UCSD-AML1 (cell line): ENCODE data around the gene WDR59.
"Not testable (repeated sequence)": the region's sequence is repeated elsewhere in the genome, so short reads cannot be mapped to it uniquely, and the experiment has no call there.

Experiments
- DNase-seq: peaks from one replicate; lab custom pipeline; 2025; ENCODE audit not compliant: unreplicated experiment; lab: John Stamatoyannopoulos, UW

The WDR59 gene, protein sequence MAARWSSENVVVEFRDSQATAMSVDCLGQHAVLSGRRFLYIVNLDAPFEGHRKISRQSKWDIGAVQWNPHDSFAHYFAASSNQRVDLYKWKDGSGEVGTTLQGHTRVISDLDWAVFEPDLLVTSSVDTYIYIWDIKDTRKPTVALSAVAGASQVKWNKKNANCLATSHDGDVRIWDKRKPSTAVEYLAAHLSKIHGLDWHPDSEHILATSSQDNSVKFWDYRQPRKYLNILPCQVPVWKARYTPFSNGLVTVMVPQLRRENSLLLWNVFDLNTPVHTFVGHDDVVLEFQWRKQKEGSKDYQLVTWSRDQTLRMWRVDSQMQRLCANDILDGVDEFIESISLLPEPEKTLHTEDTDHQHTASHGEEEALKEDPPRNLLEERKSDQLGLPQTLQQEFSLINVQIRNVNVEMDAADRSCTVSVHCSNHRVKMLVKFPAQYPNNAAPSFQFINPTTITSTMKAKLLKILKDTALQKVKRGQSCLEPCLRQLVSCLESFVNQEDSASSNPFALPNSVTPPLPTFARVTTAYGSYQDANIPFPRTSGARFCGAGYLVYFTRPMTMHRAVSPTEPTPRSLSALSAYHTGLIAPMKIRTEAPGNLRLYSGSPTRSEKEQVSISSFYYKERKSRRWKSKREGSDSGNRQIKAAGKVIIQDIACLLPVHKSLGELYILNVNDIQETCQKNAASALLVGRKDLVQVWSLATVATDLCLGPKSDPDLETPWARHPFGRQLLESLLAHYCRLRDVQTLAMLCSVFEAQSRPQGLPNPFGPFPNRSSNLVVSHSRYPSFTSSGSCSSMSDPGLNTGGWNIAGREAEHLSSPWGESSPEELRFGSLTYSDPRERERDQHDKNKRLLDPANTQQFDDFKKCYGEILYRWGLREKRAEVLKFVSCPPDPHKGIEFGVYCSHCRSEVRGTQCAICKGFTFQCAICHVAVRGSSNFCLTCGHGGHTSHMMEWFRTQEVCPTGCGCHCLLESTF

GRCh38 chr16:74984529-74985296 is at the start of gene WDR59:
WDR59 (minus strand) TSS chr16:74985123; CDS start chr16:74985017, 106 bp downstream.
- peak; percentile 98 for DNase-seq

DNA sequence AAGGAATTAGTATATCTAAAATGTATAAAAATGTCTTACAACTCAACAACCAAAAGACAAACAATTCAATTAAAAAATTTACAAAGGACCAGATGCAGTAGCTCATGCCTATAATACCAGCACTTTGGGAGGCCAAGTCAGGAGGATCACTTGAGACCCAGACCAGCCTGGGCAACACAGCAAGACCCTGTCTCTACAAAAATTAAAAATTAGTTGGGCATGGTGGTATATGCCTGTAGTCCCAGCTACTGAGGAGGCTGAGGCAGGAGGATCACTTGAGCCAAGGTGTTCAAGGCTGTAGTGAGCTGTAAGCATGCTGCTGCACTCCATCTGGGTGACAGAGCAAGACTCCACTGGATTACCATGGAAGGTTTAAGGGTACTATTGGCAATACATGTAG is 47.7 kb upstream of the WDR59 start:
- no peak for DNase-seq

DNA sequence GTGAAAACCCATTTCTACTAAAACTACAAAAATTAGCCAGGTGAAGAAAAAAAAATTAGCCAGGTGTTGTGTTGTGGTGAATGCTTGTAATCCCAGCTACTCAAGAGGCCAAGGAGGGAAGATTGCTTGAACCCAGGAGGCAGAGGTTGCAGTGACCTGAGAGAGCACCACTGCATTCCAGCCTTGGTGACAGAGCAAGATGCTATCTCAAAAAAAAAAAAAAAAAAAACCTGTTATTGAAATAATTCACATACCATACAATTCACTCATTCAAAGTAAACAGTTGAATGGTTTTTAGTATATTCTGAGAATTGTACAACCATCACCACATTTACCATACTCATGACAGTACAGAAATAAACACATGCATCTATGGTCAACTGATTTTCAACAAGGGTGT is 44.9 kb upstream of the WDR59 start:
- no peak for DNase-seq

DNA sequence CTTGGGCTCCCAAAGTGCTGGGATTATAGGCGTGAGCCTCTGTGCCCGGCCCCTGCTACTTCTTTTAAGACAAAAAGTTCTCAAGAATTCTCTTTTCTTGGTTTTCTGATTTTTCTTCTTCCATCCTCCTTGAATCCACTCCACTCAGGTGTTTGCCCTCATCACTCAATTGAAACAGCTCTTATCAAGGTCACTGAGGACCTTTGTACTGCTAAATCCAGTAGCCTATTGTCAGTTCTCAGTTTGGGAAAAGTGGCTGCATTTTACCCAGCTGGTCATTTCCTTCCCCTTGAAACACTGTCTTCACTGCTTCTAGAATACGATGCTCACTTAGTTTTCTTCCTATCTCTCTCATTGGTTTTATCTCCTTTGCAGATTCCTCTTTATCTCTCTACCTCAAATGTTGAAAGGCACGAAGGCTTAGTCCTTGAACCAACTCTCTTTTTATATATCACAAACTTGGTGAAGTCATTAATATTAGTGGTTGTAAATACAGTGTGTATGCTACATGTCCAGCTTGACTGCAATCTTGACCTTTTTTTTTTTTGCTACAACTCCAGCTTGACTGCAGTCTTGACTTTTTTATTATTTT is 43.7 kb upstream of the WDR59 start:
- no peak for DNase-seq

DNA sequence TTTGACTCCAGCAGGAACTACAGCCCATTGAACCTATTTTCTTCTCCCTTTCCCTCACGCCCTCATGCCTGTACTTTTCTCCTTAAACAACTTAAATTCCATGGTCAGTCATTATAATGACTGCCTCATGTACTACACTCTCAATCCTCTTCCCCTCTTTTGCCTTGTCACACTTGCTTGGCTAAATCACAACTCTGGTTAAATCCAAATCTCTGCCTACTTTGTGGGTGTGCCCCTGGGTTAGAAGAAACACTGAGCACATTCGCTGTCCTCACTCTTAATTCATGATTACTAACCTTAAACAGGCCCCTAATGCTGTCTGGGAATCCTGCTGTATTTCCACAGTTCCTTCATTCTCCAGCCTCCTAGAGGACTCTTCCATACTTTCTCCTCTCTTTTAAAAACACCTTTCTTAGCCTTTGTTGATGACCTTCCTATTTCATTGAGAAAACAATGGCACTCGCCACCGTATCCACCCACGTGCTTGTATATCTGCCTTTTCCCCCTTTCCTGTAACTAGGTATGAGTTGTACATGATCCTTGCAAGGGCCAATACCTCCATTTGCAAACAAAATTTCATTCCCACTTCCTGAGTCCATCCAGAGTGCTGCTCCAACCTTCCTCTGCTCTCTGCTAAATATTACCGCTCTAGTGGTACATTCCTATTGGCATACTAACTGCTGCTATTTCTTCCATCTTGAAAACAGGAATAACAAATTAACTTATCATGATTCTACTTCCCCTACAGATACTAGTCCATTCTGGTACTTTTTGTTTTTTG is 42.8 kb upstream of the WDR59 start:
- DNase-seq = no peak

GRCh38 chr16:75026892-75027391 is 42.0 kb upstream of the WDR59 start:
- no peak for DNase-seq

DNA sequence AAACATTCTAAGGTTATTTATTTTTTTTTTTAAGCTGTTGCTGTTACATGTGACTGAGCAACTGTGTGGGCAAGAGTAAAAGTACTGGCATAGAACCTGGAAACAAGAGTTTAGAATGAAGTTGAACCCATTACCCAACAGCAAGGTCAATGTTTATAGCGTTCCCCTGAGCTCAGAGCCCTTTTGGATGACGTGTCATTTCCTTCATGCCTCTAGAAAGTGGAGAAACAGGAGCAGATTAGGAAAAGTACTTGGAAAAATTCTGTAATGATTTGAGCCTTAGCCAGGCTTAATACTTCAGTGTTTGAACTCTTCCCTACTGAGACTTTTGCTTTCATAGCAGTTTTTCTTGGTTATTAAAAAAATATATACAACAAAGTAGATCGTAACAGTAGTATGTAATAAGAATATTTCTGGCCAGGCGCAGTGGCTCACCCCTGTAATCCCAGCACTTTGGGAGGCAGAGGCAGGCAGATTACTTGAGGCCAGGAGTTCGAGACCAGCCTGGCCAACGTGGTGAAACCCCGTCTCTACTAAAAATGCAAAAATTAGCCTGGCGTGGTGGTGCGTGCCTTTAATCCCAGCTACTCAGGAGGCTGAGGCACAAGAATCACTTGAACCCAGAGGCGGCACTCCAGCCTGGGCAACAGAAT is 41.4 kb upstream of the WDR59 start:
- DNase-seq = not testable (repeated sequence)

DNA sequence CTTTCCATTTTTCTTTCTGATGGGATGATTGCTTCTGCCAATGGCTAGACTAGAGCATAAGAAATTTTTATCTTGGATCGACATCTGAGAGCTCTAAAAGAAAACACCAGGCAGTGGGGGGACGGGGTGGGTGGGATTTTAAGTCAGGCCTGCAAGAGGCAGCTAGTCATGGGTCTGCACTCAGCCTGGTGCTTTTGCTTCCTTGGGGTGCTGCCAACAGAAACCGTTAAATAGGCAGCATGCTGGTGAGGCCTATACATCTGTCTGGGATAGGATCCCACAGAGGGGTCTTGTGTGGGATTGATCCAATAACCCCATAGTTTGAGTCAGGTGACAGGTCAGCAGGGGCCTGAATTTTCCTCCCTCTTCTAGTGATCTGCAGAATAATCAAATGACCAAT is 40.8 kb upstream of the WDR59 start:
- no peak for DNase-seq

- no peak for DNase-seq
Observed at GRCh38 chr16:75024594-75024993, 39.7 kb upstream of the WDR59 start.

DNA sequence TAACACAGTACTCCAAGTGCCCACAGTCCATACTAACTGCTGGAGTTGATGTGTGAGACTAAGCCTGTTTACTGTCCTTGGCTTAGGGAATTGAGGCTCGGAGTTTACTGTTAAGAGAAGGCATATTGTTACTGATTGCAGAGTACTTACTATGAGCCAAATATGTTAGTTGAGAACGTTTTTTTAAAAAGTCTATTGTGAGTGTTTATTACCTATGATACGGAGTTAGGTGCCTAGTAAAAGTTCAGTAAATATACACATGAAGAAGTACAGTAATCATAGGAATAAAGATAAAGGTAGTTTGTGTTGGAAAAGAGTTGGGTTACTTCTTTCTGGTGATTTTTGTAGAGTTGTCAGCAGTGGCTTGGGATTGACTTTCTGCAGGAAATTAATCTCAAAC is 39.3 kb upstream of the WDR59 start:
- DNase-seq = no peak

- DNase-seq = no peak
Observed at GRCh38 chr16:75023009-75023408, 38.1 kb upstream of the WDR59 start.

DNA sequence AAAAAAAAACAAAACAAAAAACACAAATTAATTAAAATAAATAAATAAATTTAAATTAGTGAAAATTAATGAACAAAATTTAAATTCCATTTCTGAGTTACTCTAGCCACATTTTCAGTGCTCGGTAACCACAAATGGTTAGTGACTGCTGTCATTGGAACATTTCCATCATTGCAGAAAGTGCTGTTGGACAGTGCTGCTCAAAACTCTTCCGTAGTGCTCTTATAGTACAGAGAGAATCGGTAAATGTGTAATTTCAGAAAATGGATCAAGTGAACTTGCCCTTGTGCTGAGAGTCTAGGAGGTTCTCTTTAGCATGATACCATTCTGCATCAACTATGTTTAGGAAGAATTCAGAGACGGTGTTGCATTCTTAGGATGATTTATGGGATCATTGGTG is 37.6 kb upstream of the WDR59 start:
- no peak for DNase-seq

- no peak for DNase-seq
Observed at GRCh38 chr16:75021410-75021809, 36.5 kb upstream of the WDR59 start.

GRCh38 chr16:75019586-75019985 is 34.7 kb upstream of the WDR59 start:
- DNase-seq = no peak

DNA sequence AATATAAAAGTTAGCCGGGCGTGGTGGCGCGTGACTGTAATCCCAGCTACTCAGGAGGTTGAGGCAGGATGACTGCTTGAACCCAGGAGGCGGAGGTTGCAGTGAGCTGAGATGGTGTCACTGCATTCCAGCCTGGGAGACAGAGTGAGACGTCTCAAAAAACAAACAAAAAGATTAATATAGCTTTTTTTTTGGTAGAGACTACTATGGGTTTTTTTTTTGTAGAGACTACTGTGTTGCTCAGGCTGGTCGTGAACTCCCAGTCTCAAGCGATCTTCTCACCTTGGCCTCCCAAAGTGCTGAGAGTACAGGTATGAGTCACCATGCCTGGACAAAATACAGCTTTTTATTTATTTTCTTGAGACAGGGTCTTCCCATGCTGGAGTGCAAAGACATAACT is 34.1 kb upstream of the WDR59 start:
- DNase-seq = no peak

DNA sequence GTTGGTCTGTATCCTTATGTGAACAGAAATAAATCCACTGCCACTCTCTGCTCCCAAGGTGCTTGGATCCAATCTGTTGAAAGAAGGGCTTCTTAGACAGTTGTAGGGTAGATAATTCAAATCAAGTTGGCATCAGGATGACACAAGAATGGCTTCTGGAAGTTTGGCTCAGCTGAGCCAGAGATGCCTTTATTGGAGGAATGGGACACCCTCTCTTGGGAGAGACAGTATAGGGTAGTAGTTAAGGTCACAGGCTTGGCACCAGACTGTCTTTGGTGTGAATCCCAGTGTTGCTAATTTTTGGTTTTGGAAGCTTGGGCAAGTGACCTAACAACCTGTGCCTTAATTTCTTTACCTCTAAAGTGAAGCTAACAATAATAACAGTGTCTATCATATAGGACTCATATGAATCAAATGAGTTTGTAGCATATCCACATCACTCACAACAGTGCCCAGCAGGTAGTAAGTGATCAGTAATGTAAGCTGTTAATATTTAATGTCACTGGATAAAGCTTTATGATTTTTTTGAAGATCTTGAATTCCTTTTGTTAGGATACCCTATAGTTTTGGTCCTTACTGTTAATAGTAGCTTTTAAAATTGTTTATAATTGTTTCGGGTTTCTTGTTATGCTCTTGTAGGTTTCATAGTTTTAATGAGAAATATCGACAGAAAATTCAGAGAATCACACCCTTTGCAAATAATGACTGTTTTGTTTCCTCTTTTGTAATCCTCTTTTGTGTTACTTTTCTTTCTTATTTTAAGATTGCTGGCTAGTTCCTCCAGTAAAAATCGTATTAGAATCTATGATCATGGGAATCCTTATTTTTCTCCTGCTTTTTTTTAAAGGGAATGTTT is 33.0 kb upstream of the WDR59 start:
- no peak for DNase-seq

DNA sequence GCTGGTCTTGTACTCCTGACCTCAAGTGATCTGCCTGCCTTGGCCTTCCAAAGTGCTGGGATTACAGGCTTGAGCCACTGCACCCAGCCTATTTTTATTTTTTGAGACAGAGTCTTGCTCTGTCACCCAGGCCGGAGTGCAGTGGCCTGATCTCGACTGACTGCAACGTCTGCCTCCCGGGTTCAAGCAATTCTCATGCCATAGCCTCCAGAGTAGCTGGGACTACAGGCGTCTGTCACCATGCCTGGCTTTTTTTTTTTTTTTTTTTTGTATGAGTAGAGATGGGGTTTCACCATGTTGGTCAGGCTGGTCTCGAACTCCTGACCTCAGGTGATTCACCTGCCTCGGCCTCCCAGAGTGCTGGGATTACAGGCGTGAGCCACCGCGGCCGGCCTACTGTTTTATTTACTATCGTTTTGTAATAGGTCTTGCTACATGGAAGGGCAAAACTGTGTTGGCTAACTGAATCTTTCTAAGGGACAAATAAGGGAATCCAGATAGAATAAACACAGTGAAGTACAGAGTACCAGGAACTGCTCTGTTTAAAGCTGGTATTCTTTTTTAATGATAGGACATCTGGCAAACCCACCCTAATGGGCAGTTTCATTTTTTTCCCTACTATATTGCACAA is 31.6 kb upstream of the WDR59 start:
- not testable (repeated sequence) for DNase-seq

DNA sequence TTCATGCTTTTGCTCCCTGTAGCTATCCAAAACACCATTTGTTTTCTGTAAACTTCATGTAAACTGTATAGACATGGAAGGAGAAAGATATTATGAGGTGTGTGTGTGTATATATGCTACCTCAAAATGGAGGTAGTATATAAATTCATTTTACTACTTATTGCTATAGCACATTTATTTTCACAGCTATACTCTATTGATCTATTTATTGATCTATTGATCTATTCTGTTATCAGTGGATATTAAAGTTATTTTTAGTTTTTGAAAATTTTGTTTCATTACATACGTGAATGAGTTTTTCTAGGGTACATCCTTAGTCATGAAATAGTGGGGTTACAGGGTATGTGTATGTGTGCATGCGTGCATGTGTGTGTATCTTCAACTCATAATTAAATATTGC is 29.4 kb upstream of the WDR59 start:
- no peak for DNase-seq
